GM18498 (cell line): ENCODE data around the gene EAF2.

Experiments used
- ATAC-seq: cut with Tn5 transposase; IDR thresholded peaks from one replicate; pipeline ENCODE4 v1.9.1; 2021; ENCODE audit warnings: mild to moderate bottlenecking, moderate library complexity; ENCODE audit not compliant: unreplicated experiment

The EAF2 gene

DNA sequence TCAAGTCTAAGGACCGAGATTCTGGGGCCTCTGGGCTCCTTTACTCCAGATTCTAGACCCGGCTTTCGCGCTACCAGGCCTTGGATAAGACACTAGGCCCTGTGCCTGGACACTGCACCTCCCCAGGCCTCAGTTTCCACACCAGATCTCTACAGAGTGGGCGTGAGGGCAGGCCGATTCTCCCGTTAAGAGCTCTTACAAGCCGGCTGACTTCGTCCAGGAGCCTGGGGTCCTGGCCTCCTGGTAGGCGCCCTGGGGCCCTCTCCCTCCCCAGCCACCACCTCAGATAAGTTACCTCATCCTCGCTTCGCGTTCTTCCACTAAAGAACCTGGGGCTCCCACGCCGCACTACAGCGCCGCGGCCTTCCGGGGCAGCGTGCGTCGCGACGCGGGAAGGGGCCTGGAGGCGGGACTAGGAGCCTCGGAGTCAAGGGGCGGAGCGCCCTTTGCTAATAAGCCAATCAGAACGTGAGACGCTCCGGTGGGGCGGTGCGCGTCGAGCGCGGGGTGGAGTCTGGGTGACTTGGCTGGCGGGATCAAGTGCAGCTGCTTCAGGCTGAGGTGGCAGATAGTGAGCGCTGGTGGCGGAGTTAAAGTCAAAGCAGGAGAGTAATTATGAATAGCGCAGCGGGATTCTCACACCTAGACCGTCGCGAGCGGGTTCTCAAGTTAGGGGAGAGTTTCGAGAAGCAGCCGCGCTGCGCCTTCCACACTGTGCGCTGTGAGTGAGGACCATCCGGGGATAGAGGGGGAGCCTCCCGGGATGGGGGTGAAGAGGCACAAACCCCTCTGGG lies at the start of gene EAF2, which contains the start of gene IQCB1:
Gene EAF2 (plus strand): TSS at position 539 of the 794 bp plus-strand sequence. CDS start 77 bp downstream, at position 616.
Gene IQCB1 (minus strand): TSS at position 390 of the 794 bp plus-strand sequence. CDS start 6,100 bp downstream, outside the sequence.
- ATAC-seq, result peak; percentile 98

DNA sequence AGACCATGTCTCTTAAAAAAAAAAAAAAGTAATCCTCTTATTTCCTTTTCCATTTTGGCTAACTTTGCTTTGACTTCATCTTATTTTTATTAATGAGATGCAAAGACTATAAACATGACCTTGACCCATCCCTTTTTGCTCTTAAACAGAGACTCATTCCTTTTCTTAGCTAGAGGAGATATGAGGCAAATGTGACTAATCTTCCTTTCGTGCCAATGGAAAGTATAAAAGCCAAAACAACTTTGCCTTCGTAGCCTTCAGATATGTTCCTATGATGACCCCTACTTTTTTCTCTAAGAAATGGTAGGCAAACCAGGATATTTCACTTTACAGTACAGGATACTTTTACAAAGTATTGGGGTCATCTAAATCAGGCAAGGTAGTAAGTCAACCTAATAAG lies 48.5 kb upstream of the EAF2 start:
- ATAC-seq, result no peak

DNA sequence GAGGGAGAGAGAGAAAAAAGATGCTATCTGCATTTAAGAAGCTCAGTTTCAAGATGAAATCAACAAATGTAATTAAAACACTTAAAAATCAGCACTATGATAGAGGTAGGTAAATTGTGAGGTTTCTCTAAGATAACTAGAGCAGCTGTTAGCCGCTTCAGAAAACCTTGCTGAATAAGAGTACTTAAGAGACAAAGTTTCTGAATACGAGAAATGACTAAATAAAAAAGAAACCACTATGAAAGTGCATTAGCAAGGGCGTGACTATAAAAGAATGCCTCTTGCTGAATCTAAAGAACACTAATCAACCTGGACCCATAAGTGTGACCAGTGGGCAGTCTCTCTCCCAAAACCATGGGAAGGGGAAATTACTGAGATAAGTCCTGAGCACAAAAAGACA lies 41.9 kb upstream of the EAF2 start:
- ATAC-seq, result peak; percentile 66

DNA sequence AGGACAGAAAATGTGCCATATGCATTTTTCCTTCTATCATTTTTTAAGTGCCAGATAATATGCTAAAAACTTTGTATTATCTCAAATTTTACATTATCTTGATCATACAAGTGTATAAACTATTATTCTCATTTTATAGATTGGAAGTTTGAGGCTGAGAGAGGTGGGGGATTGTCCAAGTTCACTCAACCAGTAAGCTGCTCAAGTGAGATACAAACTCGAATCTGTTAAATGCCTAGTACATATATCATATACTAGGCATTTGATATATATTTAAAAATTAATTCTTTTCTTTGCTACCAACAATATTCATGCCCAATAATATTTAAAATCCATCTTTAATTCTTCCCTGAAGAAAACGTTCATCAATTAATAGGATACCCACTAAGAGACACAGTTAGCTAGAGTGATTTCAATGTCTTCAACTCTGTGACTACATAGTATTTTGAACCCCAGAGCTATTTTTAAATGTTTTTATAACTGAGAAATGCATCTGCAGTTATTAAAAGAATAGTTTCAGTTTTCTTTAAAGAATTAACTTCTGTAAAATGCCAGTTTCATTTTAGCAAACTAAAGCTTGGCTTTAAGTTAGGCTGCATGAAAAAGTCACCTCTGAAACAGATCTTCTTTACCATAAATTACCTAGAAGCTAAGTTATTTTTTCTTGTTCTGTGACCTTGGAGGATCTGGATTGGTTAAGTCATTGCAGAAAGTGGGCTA lies 40.6 kb upstream of the EAF2 start:
- ATAC-seq, result peak; percentile 62

DNA sequence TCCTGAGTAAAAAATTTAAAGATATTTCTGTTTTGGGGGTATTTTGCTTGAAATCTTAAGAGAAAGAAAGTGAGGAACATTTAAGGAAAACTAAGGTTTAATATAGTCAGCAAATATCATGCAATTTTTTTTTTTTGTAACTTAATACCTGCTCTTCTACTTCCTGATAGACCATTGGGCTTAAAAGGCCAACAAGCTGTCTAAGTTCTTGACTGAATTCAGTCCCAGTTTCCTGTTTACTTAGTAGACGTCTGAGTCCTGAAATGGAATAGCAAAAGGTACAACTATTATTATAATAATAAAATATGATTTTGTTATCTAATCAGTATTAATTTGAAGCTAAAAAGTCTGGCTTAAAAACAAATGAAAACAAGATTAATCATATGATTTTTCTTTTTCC lies 38.0 kb upstream of the EAF2 start:
- ATAC-seq, result no peak

DNA sequence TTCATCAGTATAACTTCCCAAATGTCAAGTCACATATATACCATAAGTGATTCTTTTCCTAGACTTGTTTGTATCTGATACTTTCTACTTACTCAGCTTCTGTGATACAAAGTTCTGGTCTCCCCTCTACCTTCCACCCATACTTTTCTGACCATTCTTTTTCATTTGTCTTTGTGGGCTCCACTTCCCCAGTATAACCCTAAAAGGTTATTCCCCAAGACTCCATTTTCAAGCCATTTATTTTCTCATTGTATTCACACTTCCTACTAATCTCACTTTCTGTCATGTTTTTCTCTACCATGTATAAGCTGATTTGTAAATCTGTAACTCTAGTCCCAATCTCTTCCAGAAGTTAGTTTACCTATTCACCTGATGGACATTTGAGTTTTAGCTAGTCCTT lies 34.1 kb upstream of the EAF2 start:
- peak; percentile 47 for ATAC-seq

DNA sequence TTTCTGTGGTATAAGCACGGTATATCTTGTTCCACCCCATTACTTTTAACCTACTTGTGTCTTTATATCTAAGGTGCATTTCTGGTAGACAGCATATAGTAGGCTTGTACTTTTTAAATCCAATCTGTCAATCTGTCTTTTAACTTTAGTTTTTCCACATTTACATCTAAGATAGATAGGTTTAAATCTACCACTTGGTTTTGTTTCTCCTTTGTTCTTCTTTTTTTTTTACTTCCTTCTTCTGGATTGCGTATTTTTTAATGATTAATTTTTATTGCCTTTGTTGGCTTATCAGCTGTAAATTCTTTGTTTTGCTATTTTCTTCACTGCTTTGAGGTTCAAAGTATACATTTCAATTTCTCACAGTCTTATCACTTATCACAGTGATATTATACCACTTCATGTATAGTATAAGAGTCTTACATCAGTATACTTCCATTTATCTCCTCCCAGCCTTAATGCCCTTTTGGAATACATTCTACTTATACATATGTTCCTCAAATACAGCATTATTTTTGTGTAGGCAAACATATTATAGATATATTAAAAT lies 31.2 kb upstream of the EAF2 start:
- no peak for ATAC-seq

DNA sequence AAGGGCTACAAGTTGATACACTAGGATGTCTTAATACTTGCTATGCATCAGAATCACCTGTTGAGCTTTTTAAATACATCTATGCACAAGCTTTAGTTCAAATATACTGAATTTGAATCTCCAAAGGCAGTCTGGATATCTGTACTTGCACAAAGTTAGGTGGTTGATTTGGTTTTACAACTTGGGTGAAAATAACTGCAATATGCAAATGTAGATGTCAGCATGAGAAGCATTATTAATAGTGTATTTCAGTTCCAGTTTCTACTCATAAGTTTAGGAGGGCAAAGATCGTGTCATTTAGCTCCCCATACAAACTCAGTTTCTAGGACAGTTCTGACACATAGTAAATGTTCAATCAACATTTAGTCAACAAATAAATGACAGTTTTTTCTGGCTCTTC lies 25.8 kb upstream of the EAF2 start:
- ATAC-seq, result peak; percentile 97

DNA sequence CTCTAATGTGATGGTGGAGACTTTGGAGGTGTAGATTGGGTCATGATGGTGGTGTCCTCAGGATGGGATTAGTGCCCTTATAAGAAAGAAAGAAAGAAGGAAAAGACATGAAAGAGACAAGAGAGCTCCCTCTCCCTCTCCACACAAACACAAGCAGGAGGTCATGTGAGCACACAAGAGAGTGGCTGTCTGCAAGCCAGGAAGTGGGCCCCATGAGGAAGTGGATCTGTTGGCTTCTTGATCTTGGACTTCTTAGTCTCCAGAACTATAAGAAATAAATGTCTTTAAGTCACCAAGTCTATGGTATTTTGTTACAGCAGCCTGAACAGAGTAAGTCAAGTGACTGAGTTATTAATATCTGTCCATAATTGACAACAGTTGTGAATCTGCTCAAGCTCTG lies 17.3 kb upstream of the EAF2 start:
- no peak for ATAC-seq

DNA sequence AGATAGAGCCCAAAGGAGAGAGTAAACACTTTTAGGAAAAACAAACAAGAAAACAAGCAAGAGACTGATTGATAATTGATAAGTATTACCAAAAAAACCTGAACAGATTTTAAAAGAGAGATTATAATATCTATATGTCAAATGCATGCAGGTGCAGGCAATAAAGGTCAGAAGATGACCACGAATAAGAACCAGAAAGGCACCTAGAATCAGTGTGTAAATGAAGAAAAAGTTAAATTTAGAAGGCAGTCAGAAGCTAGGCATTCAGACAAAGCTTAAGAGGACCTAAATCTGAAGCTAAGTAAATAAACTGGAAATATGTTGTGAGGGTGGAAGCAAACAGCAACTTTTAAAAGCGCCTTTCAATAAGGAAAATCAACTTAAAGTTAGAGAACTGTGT lies 16.4 kb upstream of the EAF2 start:
- no peak for ATAC-seq

DNA sequence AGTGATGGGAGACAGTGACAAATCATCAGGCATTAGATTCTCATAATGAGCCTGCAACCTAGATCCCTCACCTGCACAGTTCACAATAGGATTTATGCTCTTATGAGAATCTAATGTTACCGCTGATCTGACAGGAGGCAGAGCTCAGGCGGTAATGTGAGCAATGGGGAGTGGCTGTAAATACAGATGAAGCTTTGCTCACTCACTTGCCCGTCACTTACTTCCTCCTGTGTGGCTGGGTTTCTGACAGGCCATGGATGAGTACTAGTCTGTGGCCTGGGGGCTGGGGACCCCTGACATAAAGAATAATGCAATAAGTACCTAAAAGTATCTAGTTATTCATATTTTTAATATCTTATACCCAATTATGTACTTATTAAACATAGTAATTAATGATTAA lies 15.8 kb upstream of the EAF2 start:
- no peak for ATAC-seq

DNA sequence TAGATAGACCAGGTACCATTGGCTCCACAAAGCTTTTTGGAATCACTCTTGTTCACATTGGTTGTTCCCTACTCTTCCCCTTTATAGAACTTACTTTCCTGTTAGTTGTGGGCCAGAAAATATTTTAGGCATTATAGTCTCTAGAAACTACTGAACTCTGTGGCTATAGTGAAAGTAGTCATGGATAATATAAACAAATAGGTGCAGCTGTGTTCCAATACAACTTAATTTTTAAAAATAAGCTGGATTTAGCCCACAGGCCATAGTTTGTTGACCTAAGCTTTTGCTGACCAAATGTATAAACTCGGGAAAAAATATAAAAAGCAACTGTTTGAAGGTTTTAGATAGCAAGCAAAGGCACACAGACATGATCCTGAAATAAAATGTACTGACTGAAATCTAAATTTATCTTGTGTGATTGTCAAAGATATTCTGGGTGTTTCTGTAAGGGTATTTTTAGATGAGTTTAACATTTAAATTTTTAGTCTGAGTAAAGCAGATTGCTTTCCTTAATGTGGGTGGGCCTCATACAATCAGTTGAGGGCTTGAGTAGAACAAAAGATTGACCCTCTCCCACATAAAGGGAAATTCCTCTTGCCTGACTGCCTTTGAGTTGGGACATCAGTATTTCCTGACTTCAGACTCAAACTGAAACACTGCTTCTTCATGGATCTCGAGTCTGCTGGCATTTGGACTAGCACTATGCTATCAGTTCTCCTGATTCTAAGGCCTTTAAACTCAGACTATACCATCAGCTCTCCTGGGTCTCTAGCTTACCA lies 13.4 kb upstream of the EAF2 start:
- ATAC-seq, result no peak

DNA sequence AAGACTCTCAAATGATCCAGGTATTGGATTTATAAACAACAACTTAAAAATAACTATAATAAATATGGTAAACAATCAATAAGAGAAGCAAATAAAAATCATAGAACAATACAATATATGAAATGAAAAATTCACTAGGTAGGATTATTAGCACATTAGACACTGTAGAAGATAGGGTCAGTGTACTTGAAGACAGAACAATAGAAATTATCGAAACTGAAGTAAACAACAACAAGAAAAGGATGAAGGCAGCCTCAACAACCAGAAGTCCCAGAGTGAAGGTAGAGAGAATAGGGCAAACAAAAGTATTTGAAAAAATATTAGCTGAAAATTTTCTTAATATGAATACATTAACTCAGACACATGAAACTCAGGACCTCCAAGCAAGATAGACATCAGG lies 12.0 kb upstream of the EAF2 start:
- no peak for ATAC-seq

DNA sequence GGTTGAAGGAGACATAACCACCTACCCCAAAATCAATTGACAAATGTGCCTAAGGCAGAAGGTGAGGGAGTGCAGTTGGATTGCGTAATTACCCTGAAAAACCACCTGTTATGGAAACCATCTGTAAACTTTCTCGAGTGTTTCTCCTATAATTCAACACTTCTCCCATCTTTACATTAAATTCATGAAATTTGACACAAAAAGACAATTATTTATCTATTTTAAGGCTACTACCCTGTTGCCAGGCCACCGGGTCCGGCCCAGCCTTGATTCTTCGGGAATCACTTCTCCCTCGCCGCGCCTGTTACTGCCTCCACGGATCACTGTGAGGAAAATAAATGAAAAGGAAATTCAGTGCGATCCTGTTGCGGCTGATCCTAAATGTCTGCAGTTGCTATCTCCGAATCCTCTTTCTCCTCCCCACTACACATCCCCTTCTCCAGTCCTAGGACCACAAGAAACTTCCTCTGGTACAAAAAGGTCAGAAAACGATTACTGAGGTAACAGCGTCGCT lies 795 bp upstream of the EAF2 start:
- no peak for ATAC-seq

DNA sequence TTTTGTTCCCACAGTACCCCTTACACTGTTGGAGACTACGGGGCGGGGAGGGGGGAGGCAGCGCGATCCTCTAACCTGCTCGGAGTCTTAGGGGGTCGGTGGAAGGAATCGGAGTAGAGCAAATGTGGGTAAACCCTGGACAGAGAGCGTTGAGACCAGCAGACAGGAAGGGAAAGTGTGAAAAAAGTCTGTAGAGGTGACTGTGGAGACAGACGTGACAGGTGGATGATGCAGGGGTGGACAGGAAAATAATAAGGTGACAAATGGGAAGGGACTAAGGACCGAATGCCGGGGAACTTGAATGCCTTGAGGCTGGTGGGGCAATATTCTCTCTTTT lies 424 bp downstream of the EAF2 start:
- peak; percentile 14 for ATAC-seq

DNA sequence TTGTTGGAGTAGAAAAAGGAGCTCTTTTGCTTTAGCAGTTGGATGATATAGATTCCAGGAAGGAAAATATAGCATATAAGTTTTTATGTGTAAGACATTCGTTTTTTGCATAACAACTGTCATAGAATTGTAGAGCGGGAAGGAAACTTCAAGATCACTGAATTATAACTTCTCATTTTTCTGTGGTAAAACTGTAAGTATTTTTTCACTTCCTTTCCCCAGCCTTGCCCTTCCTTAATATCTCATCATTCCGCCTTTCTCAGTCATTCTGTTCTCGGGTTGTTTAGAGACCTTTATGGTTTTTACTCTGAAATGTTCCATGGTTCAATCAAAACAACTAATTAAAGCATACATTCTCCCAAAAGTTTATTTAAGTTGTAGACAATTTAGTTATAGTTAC lies 1.1 kb downstream of the EAF2 start:
- ATAC-seq, result no peak

DNA sequence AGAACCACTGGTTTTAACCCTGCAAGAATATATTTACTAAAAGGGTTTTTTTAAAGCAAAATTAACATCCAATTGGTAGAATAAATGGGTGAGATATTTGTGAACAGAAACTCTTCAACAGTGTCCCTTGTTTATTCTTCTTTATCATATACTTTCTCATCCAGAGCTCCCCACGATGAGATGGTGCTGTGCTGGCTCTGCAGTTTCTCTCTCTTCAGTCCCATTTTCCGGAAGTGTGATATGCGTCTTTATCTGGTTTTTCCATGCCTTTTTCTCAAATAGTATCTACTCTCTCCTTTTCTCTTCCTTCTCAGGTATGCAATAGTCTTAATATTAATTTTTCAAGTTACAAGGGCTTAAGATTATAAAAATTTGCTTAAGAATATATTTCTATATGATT lies 1.5 kb downstream of the EAF2 start:
- no peak for ATAC-seq

DNA sequence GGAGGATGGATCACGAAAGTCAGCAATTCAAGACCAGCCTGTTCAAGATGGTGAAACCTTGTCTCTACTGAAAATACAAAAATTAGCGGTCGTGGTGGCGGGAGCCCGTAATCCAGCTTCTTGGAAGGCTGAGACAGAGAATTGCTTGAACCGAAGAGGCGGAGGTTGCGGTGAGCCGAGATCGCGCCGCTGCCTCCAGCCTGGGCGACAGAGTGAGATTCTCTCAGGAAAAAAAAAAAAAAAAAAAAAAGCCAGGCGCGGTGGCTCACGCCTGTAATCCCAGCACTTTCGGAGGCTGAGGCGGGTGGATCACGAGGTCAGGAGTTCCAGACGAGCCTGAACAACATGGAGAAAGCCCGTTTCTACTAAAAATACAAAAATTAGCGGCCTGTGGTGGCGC lies 5.0 kb downstream of the EAF2 start:
- no peak for ATAC-seq

DNA sequence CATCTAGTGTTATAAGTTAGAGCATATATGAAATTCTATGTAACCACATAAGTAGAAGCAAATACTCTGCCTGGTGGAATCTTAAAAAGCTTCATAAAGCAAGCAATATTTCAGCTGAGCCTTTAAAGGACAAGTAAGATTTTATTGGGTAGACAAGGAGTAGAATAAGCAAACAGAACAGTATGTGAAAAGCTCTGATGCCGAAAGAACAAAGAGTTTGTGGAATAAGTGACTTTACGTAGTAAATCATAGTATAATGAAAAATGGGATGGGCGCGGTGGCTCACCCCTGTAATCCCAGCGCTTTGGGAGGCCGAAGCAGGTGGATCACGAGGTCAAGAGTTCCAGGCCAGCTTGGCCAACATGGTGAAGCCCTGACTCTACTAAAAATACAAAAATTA lies 9.9 kb downstream of the EAF2 start:
- ATAC-seq, result no peak

DNA sequence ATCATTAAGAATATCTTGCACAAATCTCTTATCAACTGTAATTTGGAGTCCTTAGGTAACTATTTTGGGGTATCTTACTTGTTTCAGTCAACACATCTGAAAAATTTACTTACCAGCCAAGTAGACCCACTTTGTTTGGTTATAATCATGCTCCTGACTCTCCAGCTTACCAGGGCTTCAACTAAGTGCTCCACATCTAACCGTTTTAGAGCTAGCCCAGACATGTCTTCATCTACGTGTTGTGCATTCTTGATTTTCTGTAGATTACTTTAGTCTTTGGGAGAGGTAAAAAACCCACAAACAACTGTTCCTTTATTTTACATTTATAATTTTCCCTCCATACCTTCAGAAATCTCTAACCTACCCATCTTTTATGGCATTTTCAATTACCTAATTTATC lies 17.2 kb downstream of the EAF2 start:
- no peak for ATAC-seq

DNA sequence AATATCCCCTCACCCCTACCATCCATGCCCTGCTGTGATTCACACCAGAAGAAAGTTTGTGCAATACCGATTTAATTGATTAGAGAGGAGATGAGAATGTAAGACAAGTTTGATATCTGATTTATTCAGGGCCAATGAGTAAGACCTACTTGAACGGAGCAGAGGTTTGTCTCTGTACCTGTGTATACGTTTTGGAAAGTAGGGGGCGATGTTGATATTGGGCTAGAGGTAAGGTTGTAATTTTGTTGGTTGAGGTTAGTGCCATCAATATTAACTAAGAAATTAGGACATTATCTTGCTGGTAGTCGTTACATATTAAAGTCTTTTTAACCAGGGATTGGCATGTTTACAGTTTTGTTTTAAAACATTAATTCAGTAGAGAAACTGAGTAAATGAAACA lies 20.5 kb downstream of the EAF2 start:
- ATAC-seq, result no peak
